ENCODE measurements around the gene ZBTB4. TPM values are rescaled to one million over a fixed set of nuclear protein-coding genes. Genes with fewer than 3 reads are reported as not detected.
"Not testable (repeated sequence)": the region's sequence is repeated elsewhere in the genome, so short reads cannot be mapped to it uniquely, and the experiment has no call there.

The ZBTB4 gene
- total and polyA plus RNA-seq, 8 donors, result 15.8 to 31.5 (median 20.1) TPM

DNA sequence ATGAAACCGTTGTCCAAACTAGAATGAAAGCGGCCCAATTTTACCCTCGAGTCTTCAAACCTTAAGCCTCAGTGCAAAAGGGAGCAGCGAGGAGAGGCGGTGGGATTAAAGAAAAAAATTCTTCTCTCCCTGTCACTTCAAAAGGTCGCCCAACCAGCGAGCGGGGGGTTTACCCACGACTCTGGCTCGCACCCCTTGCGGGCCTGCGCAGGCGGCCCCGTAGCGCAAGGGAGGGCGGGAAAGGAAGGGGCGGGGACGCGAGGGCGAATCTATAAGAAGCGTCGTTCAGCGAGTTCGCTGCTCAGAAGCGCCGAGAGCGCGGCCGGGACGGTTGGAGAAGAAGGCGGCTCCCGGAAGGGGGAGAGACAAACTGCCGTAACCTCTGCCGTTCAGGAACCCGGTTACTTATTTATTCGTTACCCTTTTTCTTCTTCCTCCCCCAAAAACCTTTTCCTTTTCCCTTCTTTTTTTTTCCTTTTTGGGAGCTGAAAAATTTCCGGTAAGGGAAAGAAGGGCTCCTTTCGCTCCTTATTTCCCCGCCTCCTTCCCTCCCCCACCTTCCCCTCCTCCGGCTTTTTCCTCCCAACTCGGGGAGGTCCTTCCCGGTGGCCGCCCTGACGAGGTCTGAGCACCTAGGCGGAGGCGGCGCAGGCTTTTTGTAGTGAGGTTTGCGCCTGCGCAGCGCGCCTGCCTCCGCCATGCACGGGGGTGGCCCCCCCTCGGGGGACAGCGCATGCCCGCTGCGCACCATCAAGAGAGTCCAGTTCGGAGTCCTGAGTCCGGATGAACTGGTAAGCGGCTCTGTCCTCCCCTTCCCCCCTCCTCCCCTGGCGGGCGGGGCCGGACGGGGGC, 4.9 kb upstream of the ZBTB4 start, which contains the start of gene POLR2A:
Gene POLR2A (plus strand): TSS at position 300 of the 852 bp plus-strand sequence.
- no peak for TF ChIP-seq EP300 (IDR thresholded peaks at IDR 0.05)
- TF ChIP-seq POLR2A (IDR thresholded peaks at IDR 0.05), result peak in 3 of 4 donors; percentile 96 to 100 (median 100)
- peak; percentile 100 for TF ChIP-seq POLR2AphosphoS5 (IDR thresholded peaks at IDR 0.05)
- intact Hi-C loops (cut with DNase I; ENCODE audit: low total_unique reads), result no loop called here
- Histone ChIP-seq H3K27me3 (no peaks in the 10 kb centered on the region), H3K36me3 (peaks cover 0 to 8% (median 0%) of the 10 kb centered on the region in 4 donors), H3K4me1 (peaks cover 25 to 79% (median 67%) of the 10 kb centered on the region in 4 donors), H3K4me3 (peak within 1 kb of the TSS; percentile 55 to 71 (median 60)), H3K27ac (peak within 1 kb of the TSS; percentile 94 to 100 (median 99)), H3K9me3 (no peaks in the 10 kb centered on the region)
- 0 to 1% (median 0%) methylated on average over 52 to 64 of the region's 64 CpGs for WGBS, 5 donors
- peak; percentile 98 to 99 for DNase-seq

DNA sequence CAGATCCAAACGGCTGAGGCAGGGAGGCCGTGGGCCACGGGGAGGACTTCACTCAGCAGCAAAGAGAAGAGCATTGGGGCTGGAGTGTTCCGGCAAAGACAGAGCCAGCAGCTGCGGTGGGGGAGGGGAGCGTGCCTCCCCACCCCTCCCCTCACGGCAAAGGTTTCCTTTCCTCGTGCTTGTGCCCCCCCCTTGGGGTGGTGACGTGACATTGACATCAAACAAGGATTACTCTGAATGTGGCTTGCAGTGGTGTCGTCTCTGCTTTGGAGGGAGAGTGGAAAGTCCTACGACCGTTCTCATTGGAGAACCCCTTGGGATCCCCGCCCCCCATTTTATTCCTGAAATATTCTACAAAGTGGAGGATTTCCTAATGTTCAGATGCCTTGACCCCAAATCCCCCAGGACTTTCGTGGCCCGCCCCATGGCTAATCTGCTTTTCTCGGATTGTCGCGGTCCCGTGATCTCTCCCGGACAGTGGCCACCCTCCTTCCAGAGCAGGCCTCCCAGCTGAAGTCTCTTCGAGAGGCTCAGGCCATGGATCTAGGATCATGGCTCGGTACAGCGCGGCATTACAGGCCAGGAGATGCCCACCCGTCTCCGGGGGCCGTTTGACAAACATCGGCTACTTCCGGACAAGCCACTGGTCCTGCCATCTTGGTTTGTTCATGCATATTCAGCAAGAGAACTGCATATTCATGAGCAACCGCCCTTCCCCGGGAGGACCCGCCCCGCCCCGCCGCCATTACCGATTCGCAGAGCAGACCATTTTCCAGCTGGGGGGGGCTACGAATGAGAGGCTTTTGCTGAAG, 4.0 kb upstream of the ZBTB4 start:
- 0 to 1% (median 1%) methylated on average over 24 to 38 of the region's 38 CpGs for WGBS, 5 donors
- TF ChIP-seq POLR2A (IDR thresholded peaks at IDR 0.05) (peak in 1 of 4 donors; percentile 60), EP300 (IDR thresholded peaks at IDR 0.05) (peak; percentile 75), POLR2AphosphoS5 (IDR thresholded peaks at IDR 0.05) (peak; percentile 68 to 85 (median 82))
- TF ChIP-seq, protein P1, sequence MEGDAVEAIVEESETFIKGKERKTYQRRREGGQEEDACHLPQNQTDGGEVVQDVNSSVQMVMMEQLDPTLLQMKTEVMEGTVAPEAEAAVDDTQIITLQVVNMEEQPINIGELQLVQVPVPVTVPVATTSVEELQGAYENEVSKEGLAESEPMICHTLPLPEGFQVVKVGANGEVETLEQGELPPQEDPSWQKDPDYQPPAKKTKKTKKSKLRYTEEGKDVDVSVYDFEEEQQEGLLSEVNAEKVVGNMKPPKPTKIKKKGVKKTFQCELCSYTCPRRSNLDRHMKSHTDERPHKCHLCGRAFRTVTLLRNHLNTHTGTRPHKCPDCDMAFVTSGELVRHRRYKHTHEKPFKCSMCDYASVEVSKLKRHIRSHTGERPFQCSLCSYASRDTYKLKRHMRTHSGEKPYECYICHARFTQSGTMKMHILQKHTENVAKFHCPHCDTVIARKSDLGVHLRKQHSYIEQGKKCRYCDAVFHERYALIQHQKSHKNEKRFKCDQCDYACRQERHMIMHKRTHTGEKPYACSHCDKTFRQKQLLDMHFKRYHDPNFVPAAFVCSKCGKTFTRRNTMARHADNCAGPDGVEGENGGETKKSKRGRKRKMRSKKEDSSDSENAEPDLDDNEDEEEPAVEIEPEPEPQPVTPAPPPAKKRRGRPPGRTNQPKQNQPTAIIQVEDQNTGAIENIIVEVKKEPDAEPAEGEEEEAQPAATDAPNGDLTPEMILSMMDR (IDR thresholded peaks at IDR 0.05), result no peak
- Histone ChIP-seq H3K4me1 (peaks cover 25 to 74% (median 65%) of the 10 kb centered on the region in 4 donors), H3K9me3 (no peaks in the 10 kb centered on the region), H3K36me3 (peaks cover 0 to 8% (median 0%) of the 10 kb centered on the region in 4 donors), H3K27me3 (no peaks in the 10 kb centered on the region), H3K4me3 (peak overlapping the region; percentile 55 to 71 (median 60)), H3K27ac (peak overlapping the region; percentile 94 to 100 (median 99))
- intact Hi-C loops (cut with DNase I; ENCODE audit: low total_unique reads), result no loop called here
- peak; percentile 90 to 97 for DNase-seq

DNA sequence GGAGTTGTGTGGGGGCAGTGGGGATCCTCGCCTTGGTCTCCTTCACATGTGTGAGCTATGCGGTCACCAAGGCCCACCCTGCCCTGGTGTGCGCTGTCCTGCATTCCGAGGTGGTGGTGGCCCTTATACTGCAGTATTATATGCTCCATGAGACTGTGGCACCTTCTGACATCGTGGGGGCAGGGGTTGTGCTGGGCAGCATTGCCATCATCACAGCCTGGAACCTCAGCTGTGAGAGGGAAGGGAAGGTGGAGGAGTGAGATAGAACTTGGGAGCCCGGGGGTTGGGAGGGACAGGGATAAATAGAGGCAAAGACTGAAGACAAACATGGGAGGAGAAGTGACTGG, 3.3 kb upstream of the ZBTB4 start:
- DNase-seq; intact Hi-C loops (cut with DNase I; ENCODE audit: low total_unique reads); H3K36me3 ChIP-seq; H3K27me3 ChIP-seq; H3K9me3 ChIP-seq: not testable (repeated sequence)
- peaks cover 33 to 74% (median 65%) of the 10 kb centered on the region in 4 donors for H3K4me1 ChIP-seq
- 48 to 69% (median 63%) methylated on average over 6 of the region's 6 CpGs for WGBS, 5 donors
- H3K27ac ChIP-seq, result peak overlapping the region; percentile 94 to 100 (median 99)
- H3K4me3 ChIP-seq, result peak overlapping the region in 3 of 4 donors; percentile 55 to 71 (median 57)

DNA sequence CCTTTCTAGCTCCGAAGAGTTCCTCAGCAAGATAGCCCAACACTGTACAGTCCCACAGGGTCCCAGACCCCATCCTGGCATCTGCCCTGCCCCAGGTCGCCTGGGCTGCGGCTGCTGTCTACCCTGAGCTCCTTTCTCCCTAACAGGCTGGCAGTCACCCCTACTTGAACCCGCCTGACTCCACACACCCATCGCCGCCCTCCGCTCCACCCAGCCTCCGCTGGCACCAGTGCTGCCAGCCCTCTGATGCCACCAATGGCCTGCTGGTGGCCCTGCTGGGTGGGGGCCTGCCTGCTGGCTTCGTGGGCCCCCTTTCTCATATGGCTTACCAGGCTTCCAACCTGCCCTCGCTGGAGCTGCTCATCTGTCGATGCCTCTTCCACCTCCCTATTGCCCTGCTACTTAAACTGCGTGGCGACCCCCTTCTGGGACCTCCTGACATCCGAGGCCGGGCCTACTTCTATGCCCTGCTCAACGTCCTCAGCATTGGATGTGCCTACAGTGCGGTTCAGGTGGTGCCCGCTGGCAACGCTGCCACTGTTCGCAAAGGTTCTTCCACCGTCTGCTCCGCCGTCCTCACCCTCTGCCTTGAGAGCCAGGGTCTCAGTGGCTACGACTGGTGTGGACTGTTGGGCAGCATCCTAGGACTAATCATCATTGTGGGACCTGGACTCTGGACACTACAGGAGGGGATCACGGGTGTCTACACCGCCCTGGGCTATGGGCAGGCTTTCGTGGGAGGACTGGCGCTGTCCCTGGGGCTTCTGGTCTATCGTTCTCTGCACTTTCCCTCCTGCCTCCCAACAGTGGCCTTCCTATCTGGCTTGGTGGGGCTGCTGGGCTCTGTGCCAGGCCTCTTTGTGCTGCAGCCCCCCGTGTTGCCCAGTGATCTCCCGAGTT, 2.7 kb upstream of the ZBTB4 start:
- intact Hi-C loops (cut with DNase I; ENCODE audit: low total_unique reads); H3K9me3 ChIP-seq; H3K27me3 ChIP-seq; H3K4me3 ChIP-seq; DNase-seq; H3K36me3 ChIP-seq: not testable (repeated sequence)
- 83 to 86% (median 84%) methylated on average over 24 to 31 of the region's 31 CpGs for WGBS, 5 donors
- H3K4me1 ChIP-seq, result peaks cover 34 to 74% (median 65%) of the 10 kb centered on the region in 4 donors
- H3K27ac ChIP-seq, result peak overlapping the region; percentile 94 to 100 (median 99)

DNA sequence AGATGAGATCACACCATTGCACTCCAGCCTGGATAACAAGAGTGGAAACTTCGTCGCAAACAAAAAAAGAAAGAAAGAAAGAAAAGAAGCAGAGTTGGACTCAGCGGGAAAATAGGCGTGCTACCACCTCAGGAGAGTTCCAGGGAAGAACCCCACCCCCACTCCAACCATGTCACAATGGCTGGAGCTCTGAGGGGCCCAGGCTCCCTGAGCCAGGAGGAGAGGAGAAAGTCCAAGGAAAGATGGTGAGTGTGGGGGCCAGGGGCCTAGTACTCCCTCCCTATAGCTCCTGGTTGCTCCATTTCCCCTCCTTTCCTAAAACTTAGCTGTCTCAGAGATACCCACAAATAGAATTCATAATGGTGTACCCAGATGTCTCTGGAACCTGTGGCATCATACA, 1.8 kb upstream of the ZBTB4 start, which contains the start of gene SLC35G6:
Gene SLC35G6 (plus strand): TSS at position 172 of the 400 bp plus-strand sequence. CDS start 71 bp downstream, at position 243.
- Histone ChIP-seq H3K27ac (peak within 1 kb of the TSS; percentile 98 to 100 (median 100)), H3K4me3 (peak within 1 kb of the TSS in 3 of 4 donors; percentile 87 to 99 (median 92)), H3K4me1 (peaks cover 34 to 74% (median 65%) of the 10 kb centered on the region in 4 donors)
- intact Hi-C loops (cut with DNase I; ENCODE audit: low total_unique reads); H3K27me3 ChIP-seq; H3K36me3 ChIP-seq; DNase-seq; H3K9me3 ChIP-seq: not testable (repeated sequence)
- 91 to 100% (median 92%) methylated on average over 4 of the region's 4 CpGs for WGBS, 5 donors

Data from stomach (tissue), 9 donors.